ENCODE results near the gene RNF31. TPM values are rescaled to one million over a fixed set of nuclear protein-coding genes. Genes with fewer than 3 reads are reported as not detected.

Gene RNF31
- total RNA-seq, 6 experiments from 2014 or later, result 38.5 to 53.6 (median 47.2) TPM

DNA sequence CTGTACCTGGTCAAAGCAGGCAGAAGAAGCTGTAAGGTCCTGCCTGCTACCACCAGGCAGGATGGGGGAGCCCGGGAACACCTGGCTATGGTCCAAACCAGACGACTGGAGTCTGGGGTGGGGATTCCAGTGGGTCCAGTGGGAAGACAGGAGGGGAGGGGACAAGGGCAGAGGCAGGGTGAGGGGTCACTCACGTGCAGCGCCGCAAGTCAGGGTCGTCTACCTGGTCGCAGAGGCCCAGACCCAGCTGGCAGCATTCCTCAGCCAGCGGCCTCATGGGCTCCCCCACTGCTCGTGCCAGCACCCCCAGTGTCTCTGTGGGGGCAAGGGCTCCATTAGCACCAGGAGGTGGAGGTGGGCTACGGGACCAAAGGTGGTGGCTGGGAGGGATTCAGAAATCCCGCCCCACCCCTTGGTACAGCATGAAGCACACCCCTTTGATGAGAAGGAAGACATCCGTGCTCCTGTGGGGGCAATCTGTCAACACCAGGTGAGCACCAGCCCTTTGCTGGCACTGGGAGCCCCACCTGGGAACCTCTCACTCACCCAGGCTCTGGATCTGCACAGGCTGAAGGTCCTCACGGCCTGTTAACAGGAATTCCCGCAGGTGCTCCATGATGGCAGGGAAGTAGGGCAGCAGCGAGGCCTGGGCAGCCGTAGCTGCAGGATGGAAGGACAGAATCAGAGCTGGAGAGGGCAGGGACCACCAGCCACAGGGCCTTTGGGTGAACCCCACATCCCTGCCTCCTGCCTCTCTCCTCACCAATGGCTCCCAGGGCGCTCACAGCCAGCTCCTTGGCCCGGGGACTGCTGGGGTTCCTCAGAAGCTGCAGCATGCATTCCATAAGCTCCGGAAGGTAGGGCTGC is 37.0 kb downstream of the RNF31 start:
- TF ChIP-seq, protein P1, sequence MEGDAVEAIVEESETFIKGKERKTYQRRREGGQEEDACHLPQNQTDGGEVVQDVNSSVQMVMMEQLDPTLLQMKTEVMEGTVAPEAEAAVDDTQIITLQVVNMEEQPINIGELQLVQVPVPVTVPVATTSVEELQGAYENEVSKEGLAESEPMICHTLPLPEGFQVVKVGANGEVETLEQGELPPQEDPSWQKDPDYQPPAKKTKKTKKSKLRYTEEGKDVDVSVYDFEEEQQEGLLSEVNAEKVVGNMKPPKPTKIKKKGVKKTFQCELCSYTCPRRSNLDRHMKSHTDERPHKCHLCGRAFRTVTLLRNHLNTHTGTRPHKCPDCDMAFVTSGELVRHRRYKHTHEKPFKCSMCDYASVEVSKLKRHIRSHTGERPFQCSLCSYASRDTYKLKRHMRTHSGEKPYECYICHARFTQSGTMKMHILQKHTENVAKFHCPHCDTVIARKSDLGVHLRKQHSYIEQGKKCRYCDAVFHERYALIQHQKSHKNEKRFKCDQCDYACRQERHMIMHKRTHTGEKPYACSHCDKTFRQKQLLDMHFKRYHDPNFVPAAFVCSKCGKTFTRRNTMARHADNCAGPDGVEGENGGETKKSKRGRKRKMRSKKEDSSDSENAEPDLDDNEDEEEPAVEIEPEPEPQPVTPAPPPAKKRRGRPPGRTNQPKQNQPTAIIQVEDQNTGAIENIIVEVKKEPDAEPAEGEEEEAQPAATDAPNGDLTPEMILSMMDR (IDR thresholded peaks at IDR 0.05), result no peak
- Mint-ChIP-seq H3K4me1 (ENCODE audit: low read depth) (peaks cover 35% of the 10 kb centered on the region), H3K36me3 (ENCODE audit: low read depth) (peaks cover 16% of the 10 kb centered on the region), H3K27me3 (ENCODE audit: insufficient read depth) (peaks cover 7% of the 10 kb centered on the region), H3K9me3 (no peaks in the 10 kb centered on the region), H3K4me3 (no peak overlapping the region), H3K27ac (no peak overlapping the region)
- DNase-seq, result no peak

DNA sequence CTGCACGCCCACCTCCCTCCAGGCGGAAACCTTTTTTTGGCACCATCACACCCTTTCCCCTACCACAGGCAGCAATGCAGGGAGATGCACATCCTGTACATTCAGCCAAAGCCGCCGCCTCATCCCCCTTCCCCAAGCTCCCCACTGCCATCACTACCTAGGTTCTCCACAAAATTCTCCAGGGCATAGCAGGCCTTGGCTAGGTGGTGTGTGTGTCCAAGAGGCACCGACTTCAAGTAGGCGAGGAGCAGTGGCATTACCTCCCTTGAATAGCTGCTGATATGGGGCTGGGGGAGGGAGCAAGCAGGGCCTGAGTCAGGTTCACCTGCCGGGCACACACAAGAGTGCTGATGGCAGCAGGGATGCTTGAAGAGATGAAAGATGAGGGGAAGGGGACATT is 37.7 kb downstream of the RNF31 start:
- Mint-ChIP-seq H3K27me3 (ENCODE audit: insufficient read depth) (peaks cover 7% of the 10 kb centered on the region; the same call in 1 of the 2 replicates), H3K27ac (no peak overlapping the region), H3K9me3 (no peaks in the 10 kb centered on the region), H3K36me3 (ENCODE audit: low read depth) (peaks cover 13% of the 10 kb centered on the region), H3K4me3 (no peak overlapping the region), H3K4me1 (ENCODE audit: low read depth) (peaks cover 35% of the 10 kb centered on the region)
- no peak for DNase-seq
- TF ChIP-seq, protein P1 (IDR thresholded peaks at IDR 0.05), result no peak

DNA sequence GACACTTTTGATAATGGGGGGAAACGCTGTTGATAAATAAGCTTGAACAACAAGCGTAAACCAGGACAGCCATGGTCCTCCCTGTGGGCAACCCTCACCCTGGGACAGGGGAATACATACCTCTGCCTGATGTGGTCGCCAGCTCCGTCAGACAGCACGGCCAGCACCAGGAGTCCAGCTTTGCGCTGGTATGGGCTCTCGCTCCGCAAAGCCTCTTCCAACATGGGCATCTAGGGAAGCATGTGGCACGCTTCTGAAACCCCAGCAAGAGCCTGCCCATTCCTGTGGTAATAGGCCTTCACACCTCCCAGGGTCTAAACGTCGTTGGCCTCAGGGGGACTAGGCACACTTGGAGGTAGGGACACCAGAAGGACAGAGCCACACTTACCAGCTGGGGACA is 38.4 kb downstream of the RNF31 start:
- Mint-ChIP-seq H3K27ac (no peak overlapping the region), H3K36me3 (ENCODE audit: low read depth) (peaks cover 16% of the 10 kb centered on the region; the same call in 1 of the 2 replicates), H3K9me3 (no peaks in the 10 kb centered on the region), H3K4me3 (no peak overlapping the region), H3K4me1 (ENCODE audit: low read depth) (peaks cover 33% of the 10 kb centered on the region), H3K27me3 (ENCODE audit: insufficient read depth) (peaks cover 7% of the 10 kb centered on the region; the same call in 1 of the 2 replicates)
- TF ChIP-seq, protein P1 (IDR thresholded peaks at IDR 0.05), result no peak
- DNase-seq, result no peak

DNA sequence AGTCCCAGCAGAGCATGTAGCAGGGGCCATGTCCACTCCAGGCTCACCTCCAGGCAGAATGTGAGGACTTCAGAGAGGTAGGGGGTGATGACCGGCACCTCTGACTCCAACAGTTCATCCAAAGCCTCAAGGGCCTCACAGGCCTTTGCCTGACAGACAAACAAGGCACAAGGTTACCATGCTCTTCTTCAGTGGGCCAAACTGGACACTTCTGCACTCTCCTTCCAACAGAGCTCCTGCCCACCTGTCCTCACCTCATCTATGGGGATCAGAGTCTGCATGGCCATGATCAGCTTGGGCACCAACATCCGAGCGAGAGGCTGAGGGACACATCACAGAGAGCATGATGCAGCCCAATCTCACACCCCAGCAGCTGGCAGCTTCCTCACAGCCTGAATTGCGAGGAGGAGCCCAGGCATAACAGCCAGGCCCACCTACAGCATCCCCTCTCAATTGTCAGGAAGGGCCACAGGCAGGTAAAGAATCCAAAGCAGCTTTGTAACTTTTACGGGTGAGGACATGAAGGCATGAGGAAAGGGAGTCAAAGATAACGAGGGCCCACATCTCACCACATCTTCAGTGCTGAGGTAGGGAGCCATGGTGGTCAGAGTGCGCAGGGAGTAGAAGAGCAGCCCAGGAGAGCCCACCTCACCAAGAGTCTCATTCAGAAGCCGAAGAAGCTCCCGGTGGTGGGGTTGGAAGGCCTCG is 39.7 kb downstream of the RNF31 start:
- TF ChIP-seq, protein P1 (IDR thresholded peaks at IDR 0.05), result no peak
- peaks cover 30% of the 10 kb centered on the region for H3K4me1 Mint-ChIP-seq (ENCODE audit: low read depth)
- DNase-seq, result no peak
- no peaks in the 10 kb centered on the region for H3K9me3 Mint-ChIP-seq
- peaks cover 20% of the 10 kb centered on the region; the same call in 1 of the 2 replicates for H3K36me3 Mint-ChIP-seq (ENCODE audit: low read depth)
- peaks cover 7% of the 10 kb centered on the region for H3K27me3 Mint-ChIP-seq (ENCODE audit: insufficient read depth)
- peak overlapping the region; percentile 90 for H3K4me3 Mint-ChIP-seq
- H3K27ac Mint-ChIP-seq, result peak overlapping the region; percentile 3; the same call in 1 of the 2 replicates

DNA sequence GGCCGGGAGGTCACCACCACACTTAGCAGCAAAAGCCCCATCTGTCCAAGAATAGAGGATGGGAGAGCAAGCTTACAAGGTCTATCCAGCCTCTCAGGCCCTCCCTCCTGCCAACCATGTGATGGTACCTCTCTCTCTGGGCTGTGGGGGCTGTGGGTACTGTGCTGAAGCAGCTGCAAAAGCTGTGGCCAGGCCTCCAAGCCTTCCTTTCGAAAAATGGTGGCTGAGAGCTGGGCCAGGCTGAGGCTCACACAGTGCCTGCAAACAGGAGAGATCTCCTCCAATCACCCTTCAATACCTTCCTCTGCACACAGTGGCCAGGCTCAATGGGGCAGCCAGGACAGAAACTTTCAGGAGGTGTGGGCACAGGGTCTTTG is 40.2 kb downstream of the RNF31 start:
- Mint-ChIP-seq H3K4me1 (ENCODE audit: low read depth) (peaks cover 35% of the 10 kb centered on the region), H3K27me3 (ENCODE audit: insufficient read depth) (peaks cover 7% of the 10 kb centered on the region), H3K4me3 (peak overlapping the region; percentile 90), H3K36me3 (ENCODE audit: low read depth) (peaks cover 23% of the 10 kb centered on the region), H3K9me3 (no peaks in the 10 kb centered on the region), H3K27ac (peak overlapping the region; percentile 92)
- TF ChIP-seq, protein P1 (IDR thresholded peaks at IDR 0.05), result no peak
- no peak for DNase-seq
